Measurements from ENCODE around the gene CHGA. TPM values are rescaled to one million over a fixed set of nuclear protein-coding genes. Genes with fewer than 3 reads are reported as not detected.

The CHGA gene
- total RNA-seq, 1 experiment from 2014 or later: not detected

DNA sequence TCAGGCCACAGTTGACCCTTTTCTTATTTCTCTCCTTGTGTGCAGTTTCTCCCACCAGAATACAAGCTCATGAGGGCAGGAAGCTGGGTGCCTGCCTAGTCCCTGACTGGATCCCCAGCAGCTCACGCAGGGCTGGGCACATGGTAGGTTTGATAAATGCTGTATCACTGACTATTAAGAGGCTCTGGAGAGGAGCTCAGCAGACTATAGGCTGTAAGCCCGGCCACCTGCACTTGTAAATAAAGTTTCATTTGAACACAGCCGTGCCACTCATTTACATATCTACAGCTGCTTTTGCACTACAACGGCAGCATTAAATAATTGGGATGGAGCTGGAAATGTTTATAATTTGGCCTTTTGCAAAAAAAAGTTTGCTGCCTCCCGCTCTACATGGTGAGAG lies 32.0 kb downstream of the CHGA start:
- Histone ChIP-seq H3K4me1 (ENCODE audit: control insufficient read depth in 1 of 2, insufficient read depth in 2 of 2, low read length in 2 of 2) (no peaks in the 10 kb centered on the region), H3K4me3 (replicated peaks in 1 of 2; ENCODE audit: low read depth in 1 of 2, low read length in 2 of 2) (no peak overlapping the region), H3K4me2 (ENCODE audit: low read length) (no peak overlapping the region), H3K27ac (ENCODE audit: low read depth, low read length) (no peak overlapping the region), H3K9me2 (ENCODE audit: insufficient read depth) (no peaks in the 10 kb centered on the region), H3K27me3 (ENCODE audit: insufficient read depth, low read length) (no peaks in the 10 kb centered on the region), H3K9me3 (ENCODE audit: control insufficient read depth in 1 of 2, insufficient read depth in 1 of 2, low read depth in 1 of 2, low read length in 2 of 2) (no peaks in the 10 kb centered on the region), H4K20me1 (ENCODE audit: insufficient read depth) (no peaks in the 10 kb centered on the region), H3K79me2 (ENCODE audit: insufficient read depth, low read length) (no peaks in the 10 kb centered on the region), H3K36me3 (ENCODE audit: control insufficient read depth in 1 of 2, insufficient read depth in 2 of 2, low read length in 2 of 2) (peaks cover 0 to 5% of the 10 kb centered on the region in 2 experiments; a peak in 2 of 4 replicates), H3K9ac (ENCODE audit: low read length) (no peak overlapping the region), H2AFZ (ENCODE audit: low read depth, low read length, poor library complexity, severe bottlenecking) (no peak overlapping the region)
- no peak for TF ChIP-seq ZNF274 (IDR thresholded peaks at IDR 0.05; ENCODE audit: low read depth, low read length)
- TF ChIP-seq EZH2 (IDR thresholded peaks at IDR 0.05): no peak
- ChIA-PET CTCF (interaction anchor here (1.7 to 2.5 kb wide), 2 partner anchors 158 to 184 kb away, joined by 7 to 9 read pairs; no protein-coding TSS in a partner anchor), RAD21 (ENCODE audit: low non-redundant PET in 1 of 2, low total read pairs in 2 of 2, uncharacterized antibody in 2 of 2, unreplicated experiment in 2 of 2) (no interaction called here), POLR2A (no interaction called here)
- ATAC-seq: no peak
- no TSS peak for BruUV-seq (replicated peaks)
- no peak for DNase-seq (ENCODE audit: low read depth, low spot score)
- intact Hi-C loops (cut with micrococcal nuclease): loop anchor here (10.0 kb wide), 1 partner anchor 950 kb away; no protein-coding TSS in a partner anchor

- RAD21 ChIA-PET (ENCODE audit: low non-redundant PET in 1 of 2, low total read pairs in 2 of 2, uncharacterized antibody in 2 of 2, unreplicated experiment in 2 of 2): no interaction called here
- POLR2A ChIA-PET: no interaction called here
- no peak for DNase-seq (ENCODE audit: low read depth, low spot score)
These were observed 32.4 kb downstream of the CHGA start for GRCh38 chr14:92955381-92955780.

More at GRCh38 chr14:92955381-92955780, 32.4 kb downstream of the CHGA start:
- BruUV-seq (replicated peaks): no TSS peak
- H2AFZ ChIP-seq (ENCODE audit: low read depth, low read length, poor library complexity, severe bottlenecking): no peak overlapping the region
- H3K4me2 ChIP-seq (ENCODE audit: low read length): no peak overlapping the region
- H3K9me3 ChIP-seq (ENCODE audit: control insufficient read depth in 1 of 2, insufficient read depth in 1 of 2, low read depth in 1 of 2, low read length in 2 of 2): no peaks in the 10 kb centered on the region
- H3K27me3 ChIP-seq (ENCODE audit: insufficient read depth, low read length): no peaks in the 10 kb centered on the region
- peaks cover 0 to 5% of the 10 kb centered on the region in 2 experiments; a peak in 2 of 4 replicates for H3K36me3 ChIP-seq (ENCODE audit: control insufficient read depth in 1 of 2, insufficient read depth in 2 of 2, low read length in 2 of 2)
- no peak for ATAC-seq
- no peak overlapping the region for H3K4me3 ChIP-seq (replicated peaks in 1 of 2; ENCODE audit: low read depth in 1 of 2, low read length in 2 of 2)
- H3K27ac ChIP-seq (ENCODE audit: low read depth, low read length): no peak overlapping the region
- H3K79me2 ChIP-seq (ENCODE audit: insufficient read depth, low read length): no peaks in the 10 kb centered on the region
- intact Hi-C loops (cut with micrococcal nuclease): loop anchor here (10.0 kb wide), 1 partner anchor 949 kb away; no protein-coding TSS in a partner anchor
- H3K9ac ChIP-seq (ENCODE audit: low read length): no peak overlapping the region
- no peaks in the 10 kb centered on the region for H4K20me1 ChIP-seq (ENCODE audit: insufficient read depth)
- peaks cover 0 to 3% of the 10 kb centered on the region in 2 experiments; a peak in 1 of 4 replicates for H3K4me1 ChIP-seq (ENCODE audit: control insufficient read depth in 1 of 2, insufficient read depth in 2 of 2, low read length in 2 of 2)
- TF ChIP-seq JUND (IDR thresholded peaks at IDR 0.05): no peak
- no peak for TF ChIP-seq TCF7L2 (IDR thresholded peaks at IDR 0.05; ENCODE audit: borderline replicate concordance, extremely low read depth, insufficient read depth, insufficient read length)
- TF ChIP-seq CEBPB (IDR thresholded peaks at IDR 0.05; ENCODE audit: low read depth): no peak
- no peak for TF ChIP-seq ELF1 (IDR thresholded peaks at IDR 0.05; ENCODE audit: borderline replicate concordance, low read depth)
- no peak for TF ChIP-seq REST (IDR thresholded peaks at IDR 0.05; ENCODE audit: low read depth)
- no peak for TF ChIP-seq ZBTB33 (IDR thresholded peaks at IDR 0.05; ENCODE audit: extremely low read depth, insufficient replicate concordance, low read length)
- no peak for TF ChIP-seq ZFX (IDR thresholded peaks at IDR 0.05)
- no peak for TF ChIP-seq SIN3A (IDR thresholded peaks at IDR 0.05; ENCODE audit: low read depth)
- TF ChIP-seq YY1 (IDR thresholded peaks at IDR 0.05; ENCODE audit: extremely low read depth, insufficient replicate concordance, low read depth, low read length): no peak
- CTCF ChIA-PET: interaction anchor here (1.7 to 2.5 kb wide), 2 partner anchors 158 to 184 kb away, joined by 7 to 9 read pairs; no protein-coding TSS in a partner anchor
- no peaks in the 10 kb centered on the region for H3K9me2 ChIP-seq (ENCODE audit: insufficient read depth)

Data from HCT116 (cell line).